ENCODE data around the gene SPDL1.

Gene SPDL1

DNA sequence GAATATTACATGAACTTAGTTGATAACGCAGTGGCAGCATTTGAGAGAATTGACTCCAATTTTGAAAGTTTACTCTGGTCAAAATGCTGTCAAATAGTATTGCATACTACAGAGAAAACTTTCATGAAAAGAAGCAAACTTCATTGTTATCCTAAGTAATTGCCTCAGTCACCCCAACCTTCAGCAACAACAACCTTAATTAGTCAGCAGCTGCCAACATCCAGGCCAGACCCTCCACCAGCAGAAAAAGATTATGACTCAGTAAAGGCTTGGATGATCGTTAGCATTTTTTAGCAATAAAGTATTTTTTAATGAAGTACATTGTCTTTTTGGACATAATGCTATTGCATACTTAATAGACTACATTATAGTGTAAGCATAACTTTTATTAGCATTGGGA lies 40.8 kb upstream of the SPDL1 start:
- TF ChIP-seq POLR2AphosphoS5 (IDR thresholded peaks at IDR 0.05; ENCODE audit: low read depth, low read length) (no peak), SIN3A (IDR thresholded peaks at IDR 0.05; ENCODE audit: borderline replicate concordance, insufficient read depth, low read length) (no peak), FOXP2 (optimal IDR thresholded peaks at IDR 0.05; ENCODE audit: borderline replicate concordance, extremely low read depth, extremely low read length, insufficient read depth) (no peak), REST (IDR thresholded peaks at IDR 0.05; ENCODE audit: insufficient read depth in 1 of 2, low read depth in 2 of 2, low read length in 2 of 2) (no peak), TAF1 (IDR thresholded peaks at IDR 0.05; ENCODE audit: borderline replicate concordance, insufficient read depth, low read length) (no peak)

- TF ChIP-seq POLR2AphosphoS5 (IDR thresholded peaks at IDR 0.05; ENCODE audit: low read depth, low read length) (no peak), SIN3A (IDR thresholded peaks at IDR 0.05; ENCODE audit: borderline replicate concordance, insufficient read depth, low read length) (no peak), TAF1 (IDR thresholded peaks at IDR 0.05; ENCODE audit: borderline replicate concordance, insufficient read depth, low read length) (no peak), FOXP2 (optimal IDR thresholded peaks at IDR 0.05; ENCODE audit: borderline replicate concordance, extremely low read depth, extremely low read length, insufficient read depth) (no peak), REST (IDR thresholded peaks at IDR 0.05; ENCODE audit: insufficient read depth in 1 of 2, low read depth in 2 of 2, low read length in 2 of 2) (no peak)
These were observed 39.2 kb upstream of the SPDL1 start for GRCh38 chr5:169544264-169544950.

GRCh38 chr5:169545762-169546161 lies 37.8 kb upstream of the SPDL1 start:
- TF ChIP-seq SIN3A (IDR thresholded peaks at IDR 0.05; ENCODE audit: borderline replicate concordance, insufficient read depth, low read length) (no peak), FOXP2 (optimal IDR thresholded peaks at IDR 0.05; ENCODE audit: borderline replicate concordance, extremely low read depth, extremely low read length, insufficient read depth) (no peak), REST (IDR thresholded peaks at IDR 0.05; ENCODE audit: insufficient read depth in 1 of 2, low read depth in 2 of 2, low read length in 2 of 2) (no peak), TAF1 (IDR thresholded peaks at IDR 0.05; ENCODE audit: borderline replicate concordance, insufficient read depth, low read length) (no peak), POLR2AphosphoS5 (IDR thresholded peaks at IDR 0.05; ENCODE audit: low read depth, low read length) (no peak)

- TF ChIP-seq TAF1 (IDR thresholded peaks at IDR 0.05; ENCODE audit: borderline replicate concordance, insufficient read depth, low read length) (no peak), FOXP2 (optimal IDR thresholded peaks at IDR 0.05; ENCODE audit: borderline replicate concordance, extremely low read depth, extremely low read length, insufficient read depth) (no peak)
These were observed 37.2 kb upstream of the SPDL1 start for GRCh38 chr5:169546346-169546745.

GRCh38 chr5:169547508-169547907 lies 36.1 kb upstream of the SPDL1 start:
- TF ChIP-seq REST (IDR thresholded peaks at IDR 0.05; ENCODE audit: insufficient read depth in 1 of 2, low read depth in 2 of 2, low read length in 2 of 2) (no peak), FOXP2 (optimal IDR thresholded peaks at IDR 0.05; ENCODE audit: borderline replicate concordance, extremely low read depth, extremely low read length, insufficient read depth) (no peak), POLR2AphosphoS5 (IDR thresholded peaks at IDR 0.05; ENCODE audit: low read depth, low read length) (no peak), SIN3A (IDR thresholded peaks at IDR 0.05; ENCODE audit: borderline replicate concordance, insufficient read depth, low read length) (no peak), TAF1 (IDR thresholded peaks at IDR 0.05; ENCODE audit: borderline replicate concordance, insufficient read depth, low read length) (no peak)
